ENCODE results near the gene SERGEF. TPM values are rescaled to one million over a fixed set of nuclear protein-coding genes. Genes with fewer than 3 reads are reported as not detected.

The SERGEF gene
- total and polyA plus RNA-seq, 2 of the 4 experiments (the other 2 are of a cell fraction), result 12.2 to 18.1 TPM

DNA sequence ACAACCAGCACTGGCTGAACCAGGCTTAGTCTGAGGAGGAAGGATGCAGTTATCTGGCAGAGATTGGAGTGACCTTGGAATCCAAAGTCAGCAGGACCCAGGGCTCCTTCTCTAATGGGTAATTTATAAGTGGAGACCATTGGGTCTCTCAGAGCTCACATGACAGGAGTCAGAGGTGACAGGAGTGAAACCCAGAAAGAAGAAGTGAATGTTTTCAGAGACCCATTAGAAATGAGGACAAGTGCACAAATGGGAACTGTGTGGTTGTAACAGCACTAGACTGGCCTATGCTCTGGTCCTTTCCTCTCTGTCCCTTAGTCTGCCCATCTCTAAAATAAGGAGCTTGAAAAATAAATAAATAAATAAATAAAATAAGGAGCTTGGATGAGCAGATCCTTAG is 107.4 kb downstream of the SERGEF start:
- H2BK20ac ChIP-seq (ENCODE audit: low read depth, low read length), result no peak overlapping the region
- no TSS peak for BruUV-seq (replicated peaks)
- no peak overlapping the region for H3K4ac ChIP-seq (ENCODE audit: low read depth, low read length)
- intact Hi-C loops (cut with micrococcal nuclease), result no loop called here
- no peak overlapping the region for H4K91ac ChIP-seq (ENCODE audit: insufficient read depth, low read depth, low read length)
- H3K4me1 ChIP-seq (ENCODE audit: control insufficient read depth, insufficient read depth, low read length), result no peaks in the 10 kb centered on the region
- H3K27ac ChIP-seq (ENCODE audit: insufficient read depth, low read length), result no peak overlapping the region
- H3K79me1 ChIP-seq (ENCODE audit: low read depth in 1 of 2, low read length in 2 of 2), result no peaks in the 10 kb centered on the region
- dilution Hi-C loops (cut with HindIII; ENCODE audit: low sequenced_read_pairs, unreplicated experiment), result no loop called here
- H2AK5ac ChIP-seq (ENCODE audit: low read depth, low read length), result no peak overlapping the region
- H2AFZ ChIP-seq (replicated peaks; ENCODE audit: low read length, poor library complexity), result no peak overlapping the region
- no peak overlapping the region for H3K9ac ChIP-seq (ENCODE audit: low read depth, low read length)
- H4K8ac ChIP-seq (ENCODE audit: low read depth in 2 of 2, low read length in 2 of 2), result no peak overlapping the region
- H3K27me3 ChIP-seq (ENCODE audit: control insufficient read depth, insufficient read depth, low read length), result no peaks in the 10 kb centered on the region
- H4K5ac ChIP-seq (ENCODE audit: low read depth, low read length), result no peak overlapping the region
- H4K20me1 ChIP-seq (ENCODE audit: insufficient read depth, low read length), result no peaks in the 10 kb centered on the region
- DNase-seq (no peak), ATAC-seq (ENCODE audit: low read depth) (no peak)
- no peak overlapping the region for H3K4me3 ChIP-seq (ENCODE audit: insufficient read depth, low read depth, low read length)
- POLR2A ChIA-PET (ENCODE audit: unreplicated experiment), result no interaction called here
- no peak overlapping the region for H2AK9ac ChIP-seq (replicated peaks; ENCODE audit: low read depth, low read length, poor library complexity)
- H2BK15ac ChIP-seq (ENCODE audit: low read depth, low read length), result no peak overlapping the region
- H3K9me1 ChIP-seq (ENCODE audit: insufficient read depth, low read length), result peaks cover 4% of the 10 kb centered on the region; the same call in 1 of the 2 replicates
- no peak overlapping the region for H3K4me2 ChIP-seq (ENCODE audit: low read depth, low read length)
- no peak overlapping the region for H3K56ac ChIP-seq (ENCODE audit: extremely low read depth, insufficient read depth, low read length)
- no peak overlapping the region for H3K14ac ChIP-seq (replicated peaks; ENCODE audit: low read depth, low read length)
- CTCF ChIA-PET, result no interaction called here
- H3K23ac ChIP-seq (ENCODE audit: low read depth, low read length), result no peak overlapping the region
- TF ChIP-seq MAFK (IDR thresholded peaks at IDR 0.05; ENCODE audit: low read depth, low read length), result no peak
- no peak for TF ChIP-seq POLR2A (IDR thresholded peaks at IDR 0.05; ENCODE audit: low read depth, low read length)
- TF ChIP-seq FOS (IDR thresholded peaks at IDR 0.05; ENCODE audit: low read depth, low read length), result no peak
- H2BK120ac ChIP-seq (ENCODE audit: low read depth, low read length), result no peak overlapping the region
- H3K18ac ChIP-seq (ENCODE audit: low read depth, low read length), result no peak overlapping the region
- H3K36me3 ChIP-seq (ENCODE audit: control insufficient read depth, insufficient read depth, low read length), result no peaks in the 10 kb centered on the region
- no peak overlapping the region for H2BK5ac ChIP-seq (ENCODE audit: low read depth, low read length, poor library complexity, severe bottlenecking)
- H3K9me3 ChIP-seq (ENCODE audit: control insufficient read depth, insufficient read depth, low read length), result no peaks in the 10 kb centered on the region
- in situ Hi-C loops (cut with MboI; ENCODE audit: low sequenced_read_pairs), result no loop called here

All from IMR-90 (cell line).